Spleen (tissue), 7 donors: ENCODE measurements around the gene MFAP3L.
"Not testable (repeated sequence)": the region's sequence is repeated elsewhere in the genome, so short reads cannot be mapped to it uniquely, and the experiment has no call there.

Source experiments
- CTCF ChIP-seq, 11 experiments: fragments of 200-600 bp in 7 of 11; fragments of 450-650 bp in 4 of 11; sonication (generic) in 4 of 11; IDR thresholded peaks in 8 of 11; conservative IDR thresholded peaks in 3 of 11; 1 replicate in 7 of 11; 2 replicates in 4 of 11; pipeline versions ENCODE4 v1.4.0 to v1.8.0; 2016 to 2021; ENCODE audit warnings: antibody characterized with exemption in 11 of 11, inconsistent platforms in 4 of 11, mild to moderate bottlenecking in 1 of 11
- POLR2A ChIP-seq, 3 donors: fragments of 450-650 bp; IDR thresholded peaks; one replicate each; pipeline ENCODE4 v1.5.1; 2017; ENCODE audit warnings: antibody characterized with exemption in 3 of 3, mild to moderate bottlenecking in 1 of 3
- POLR2AphosphoS5 ChIP-seq, 3 donors: sonication (generic); formaldehyde crosslinking; IDR thresholded peaks; one replicate each; pipeline ENCODE4 v1.5.1; 2017; ENCODE audit warnings: antibody characterized with exemption in 3 of 3
- donor health status: DM: no; HTN: no; CAD: no; lungs with moderate emphysema.
- donor health status: DM: no; HTN: no; CAD: no.
- donor health status: DM: no; HTN: no; CAD: no.

GRCh38 chr4:169943601-169944000 is 82.6 kb downstream of the MFAP3L start:
- not testable (repeated sequence) for TF ChIP-seq POLR2A (IDR thresholded peaks at IDR 0.05); CTCF (IDR thresholded peaks at IDR 0.05 in 8 of 11, conservative IDR thresholded peaks at IDR 0.05 in 3 of 11); POLR2AphosphoS5 (IDR thresholded peaks at IDR 0.05)
